ENCODE data around the gene OR13C5.

Gene OR13C5

DNA sequence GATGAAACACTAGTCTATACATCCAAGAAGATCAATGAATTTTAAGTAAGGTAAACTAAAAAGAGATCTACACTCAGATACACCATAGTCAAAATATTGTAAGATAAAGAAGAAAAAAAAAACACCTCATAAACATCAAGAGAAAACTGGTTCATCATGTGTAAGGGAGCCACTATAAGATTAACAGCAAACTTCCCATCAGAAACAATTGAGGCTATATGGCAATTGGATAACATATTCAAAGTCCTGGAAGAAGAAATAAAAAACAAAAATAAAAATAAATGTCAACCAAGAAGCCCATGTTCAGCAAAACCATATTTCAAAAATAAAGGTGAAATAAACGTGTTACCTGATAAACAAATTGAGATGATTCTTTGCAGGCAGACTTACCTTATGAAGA, 26.6 kb downstream of the OR13C5 start:
- H3K9me3 ChIP-seq (ENCODE audit: severe bottlenecking), result no peaks in the 10 kb centered on the region
- DNase-seq (ENCODE audit: low spot score), result no peak
- TF ChIP-seq, protein P1, sequence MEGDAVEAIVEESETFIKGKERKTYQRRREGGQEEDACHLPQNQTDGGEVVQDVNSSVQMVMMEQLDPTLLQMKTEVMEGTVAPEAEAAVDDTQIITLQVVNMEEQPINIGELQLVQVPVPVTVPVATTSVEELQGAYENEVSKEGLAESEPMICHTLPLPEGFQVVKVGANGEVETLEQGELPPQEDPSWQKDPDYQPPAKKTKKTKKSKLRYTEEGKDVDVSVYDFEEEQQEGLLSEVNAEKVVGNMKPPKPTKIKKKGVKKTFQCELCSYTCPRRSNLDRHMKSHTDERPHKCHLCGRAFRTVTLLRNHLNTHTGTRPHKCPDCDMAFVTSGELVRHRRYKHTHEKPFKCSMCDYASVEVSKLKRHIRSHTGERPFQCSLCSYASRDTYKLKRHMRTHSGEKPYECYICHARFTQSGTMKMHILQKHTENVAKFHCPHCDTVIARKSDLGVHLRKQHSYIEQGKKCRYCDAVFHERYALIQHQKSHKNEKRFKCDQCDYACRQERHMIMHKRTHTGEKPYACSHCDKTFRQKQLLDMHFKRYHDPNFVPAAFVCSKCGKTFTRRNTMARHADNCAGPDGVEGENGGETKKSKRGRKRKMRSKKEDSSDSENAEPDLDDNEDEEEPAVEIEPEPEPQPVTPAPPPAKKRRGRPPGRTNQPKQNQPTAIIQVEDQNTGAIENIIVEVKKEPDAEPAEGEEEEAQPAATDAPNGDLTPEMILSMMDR (IDR thresholded peaks at IDR 0.05; ENCODE audit: poor library complexity, severe bottlenecking), result no peak
- ATAC-seq (ENCODE audit: low read depth), result no peak
- no peak overlapping the region for H3K27ac ChIP-seq (ENCODE audit: poor library complexity, severe bottlenecking)
- H3K27me3 ChIP-seq (ENCODE audit: insufficient read depth, poor library complexity, severe bottlenecking), result no peaks in the 10 kb centered on the region
- H3K4me3 ChIP-seq (ENCODE audit: severe bottlenecking), result no peak overlapping the region
- H3K36me3 ChIP-seq (ENCODE audit: low read depth), result no peaks in the 10 kb centered on the region
- no peaks in the 10 kb centered on the region for H3K4me1 ChIP-seq (ENCODE audit: insufficient read depth, poor library complexity, severe bottlenecking)

DNA sequence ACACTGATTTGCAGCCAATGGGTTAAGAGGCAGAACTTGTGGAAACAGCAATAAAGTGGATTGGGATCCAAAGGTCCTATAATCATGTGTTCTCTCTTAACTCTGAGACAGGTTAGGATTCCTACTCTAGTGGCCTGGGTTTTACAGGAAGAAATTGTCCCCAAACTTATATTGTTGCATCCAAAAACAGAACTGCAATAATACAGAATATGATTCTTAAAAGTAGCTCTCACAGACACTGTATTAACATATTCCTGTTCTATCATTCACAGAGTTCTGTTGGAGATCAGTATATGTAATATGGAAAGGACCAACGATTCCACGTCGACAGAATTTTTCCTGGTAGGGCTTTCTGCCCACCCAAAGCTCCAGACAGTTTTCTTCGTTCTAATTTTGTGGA, 30.3 kb downstream of the OR13C5 start, which contains the start of gene OR13C8:
Gene OR13C8 (plus strand): TSS at position 301 of the 400 bp plus-strand sequence. CDS start 0 bp downstream, at position 301.
- no peak within 1 kb of the TSS for H3K27ac ChIP-seq (ENCODE audit: poor library complexity, severe bottlenecking)
- no peak within 1 kb of the TSS for H3K4me3 ChIP-seq (ENCODE audit: severe bottlenecking)
- no peaks in the 10 kb centered on the region for H3K4me1 ChIP-seq (ENCODE audit: insufficient read depth, poor library complexity, severe bottlenecking)
- ATAC-seq (ENCODE audit: low read depth) (no peak), DNase-seq (ENCODE audit: low spot score) (no peak)
- TF ChIP-seq, protein P1 (IDR thresholded peaks at IDR 0.05; ENCODE audit: poor library complexity, severe bottlenecking), result no peak
- H3K27me3 ChIP-seq (ENCODE audit: insufficient read depth, poor library complexity, severe bottlenecking), result no peaks in the 10 kb centered on the region
- no peaks in the 10 kb centered on the region for H3K36me3 ChIP-seq (ENCODE audit: low read depth)
- no peaks in the 10 kb centered on the region for H3K9me3 ChIP-seq (ENCODE audit: severe bottlenecking)

DNA sequence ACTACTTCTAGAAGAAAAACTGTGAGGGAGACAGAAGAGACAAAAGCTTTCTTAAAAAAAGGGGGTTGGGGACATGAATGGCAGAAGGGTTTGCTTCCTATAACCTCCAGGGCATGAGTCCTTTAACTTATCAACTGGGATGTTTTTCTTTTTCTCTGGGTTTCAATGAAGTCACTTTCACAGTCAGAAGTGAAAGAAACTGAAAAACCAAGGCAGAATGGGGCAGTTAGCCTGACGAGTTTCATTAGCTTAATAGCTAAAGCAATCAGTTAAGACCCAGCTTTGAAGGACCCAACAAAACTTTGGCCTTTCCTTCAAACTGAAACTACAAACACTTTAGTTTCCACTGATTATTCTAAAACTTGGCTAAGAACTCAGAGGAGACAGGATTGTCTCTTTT, 34.9 kb downstream of the OR13C5 start:
- H3K4me1 ChIP-seq (ENCODE audit: insufficient read depth, poor library complexity, severe bottlenecking), result no peaks in the 10 kb centered on the region
- H3K27ac ChIP-seq (ENCODE audit: poor library complexity, severe bottlenecking), result no peak overlapping the region
- DNase-seq (ENCODE audit: low spot score) (no peak), ATAC-seq (ENCODE audit: low read depth) (no peak)
- TF ChIP-seq, protein P1 (IDR thresholded peaks at IDR 0.05; ENCODE audit: poor library complexity, severe bottlenecking), result no peak
- peaks cover 4% of the 10 kb centered on the region for H3K27me3 ChIP-seq (ENCODE audit: insufficient read depth, poor library complexity, severe bottlenecking)
- no peaks in the 10 kb centered on the region for H3K36me3 ChIP-seq (ENCODE audit: low read depth)
- H3K4me3 ChIP-seq (ENCODE audit: severe bottlenecking), result no peak overlapping the region
- H3K9me3 ChIP-seq (ENCODE audit: severe bottlenecking), result no peaks in the 10 kb centered on the region

DNA sequence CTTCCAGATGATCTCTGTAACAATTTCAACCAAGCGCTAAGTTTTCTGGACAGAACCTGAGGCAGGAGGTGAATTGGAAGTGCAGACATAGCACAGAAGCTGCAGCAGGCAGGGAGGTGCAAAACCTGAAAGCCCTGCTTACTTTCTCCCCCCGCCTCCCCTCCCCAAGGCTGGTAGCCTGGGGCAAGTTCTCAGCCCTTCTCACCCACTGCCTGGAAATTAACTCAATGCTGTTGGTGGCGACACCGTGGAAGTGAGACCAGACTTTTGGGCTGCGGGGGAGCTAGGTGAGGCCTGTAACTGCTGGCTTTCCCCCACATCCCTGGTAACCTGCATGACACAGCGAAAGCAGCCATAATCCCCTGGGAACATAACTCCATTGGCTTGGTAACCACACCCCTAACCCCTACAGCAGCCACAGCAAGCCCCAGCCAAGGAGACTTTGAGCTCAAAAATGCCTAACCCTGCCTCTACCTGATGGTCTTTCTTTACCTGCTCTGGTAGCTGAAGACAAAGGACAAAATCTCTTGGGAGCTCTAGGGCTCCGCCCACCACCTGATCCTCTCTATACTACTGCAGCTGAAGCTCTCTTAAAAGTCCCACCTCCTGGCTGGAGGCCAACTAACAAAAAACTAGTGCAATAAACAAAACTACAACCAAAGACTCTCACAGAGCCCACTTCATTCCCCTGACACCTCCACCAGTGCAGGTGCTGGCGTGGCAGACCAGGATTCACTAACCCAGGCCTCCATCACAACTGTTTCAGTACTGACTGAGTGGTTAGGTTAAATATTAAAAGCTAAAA, 42.2 kb downstream of the OR13C5 start:
- Histone ChIP-seq H3K27ac (ENCODE audit: poor library complexity, severe bottlenecking) (no peak overlapping the region), H3K9me3 (ENCODE audit: severe bottlenecking) (no peaks in the 10 kb centered on the region), H3K4me1 (ENCODE audit: insufficient read depth, poor library complexity, severe bottlenecking) (no peaks in the 10 kb centered on the region), H3K36me3 (ENCODE audit: low read depth) (no peaks in the 10 kb centered on the region), H3K27me3 (ENCODE audit: insufficient read depth, poor library complexity, severe bottlenecking) (no peaks in the 10 kb centered on the region), H3K4me3 (ENCODE audit: severe bottlenecking) (no peak overlapping the region)
- TF ChIP-seq, protein P1 (IDR thresholded peaks at IDR 0.05; ENCODE audit: poor library complexity, severe bottlenecking), result no peak
- ATAC-seq (ENCODE audit: low read depth) (no peak), DNase-seq (ENCODE audit: low spot score) (no peak)

DNA sequence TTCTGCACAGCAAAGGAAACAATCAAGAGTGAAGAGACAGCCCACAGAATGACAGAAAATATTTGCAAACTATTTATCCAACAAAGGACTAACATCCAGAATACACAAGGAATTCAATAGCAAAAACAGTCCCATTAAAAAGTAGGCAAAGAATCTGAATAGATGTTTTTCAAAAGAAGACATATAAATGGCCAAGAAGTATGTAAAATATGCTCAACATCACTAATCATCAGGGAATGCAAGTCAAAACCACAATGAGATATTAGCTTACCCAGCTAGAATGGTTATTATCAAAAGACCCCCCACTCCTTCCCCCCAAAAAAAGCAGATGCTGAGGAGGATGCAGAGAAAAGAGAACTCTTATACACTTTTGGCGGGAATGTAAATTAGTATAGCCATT, 43.7 kb downstream of the OR13C5 start:
- H3K9me3 ChIP-seq (ENCODE audit: severe bottlenecking), result no peaks in the 10 kb centered on the region

More for the DNA sequence above, 43.7 kb downstream of the OR13C5 start:
- no peaks in the 10 kb centered on the region for H3K4me1 ChIP-seq (ENCODE audit: insufficient read depth, poor library complexity, severe bottlenecking)
- no peak overlapping the region for H3K4me3 ChIP-seq (ENCODE audit: severe bottlenecking)
- no peaks in the 10 kb centered on the region for H3K27me3 ChIP-seq (ENCODE audit: insufficient read depth, poor library complexity, severe bottlenecking)
- DNase-seq (ENCODE audit: low spot score) (no peak), ATAC-seq (ENCODE audit: low read depth) (no peak)
- TF ChIP-seq, protein P1 (IDR thresholded peaks at IDR 0.05; ENCODE audit: poor library complexity, severe bottlenecking), result no peak
- no peak overlapping the region for H3K27ac ChIP-seq (ENCODE audit: poor library complexity, severe bottlenecking)
- H3K36me3 ChIP-seq (ENCODE audit: low read depth), result no peaks in the 10 kb centered on the region
